ENCODE results near the gene URM1.
"Not testable (repeated sequence)": the region's sequence is repeated elsewhere in the genome, so short reads cannot be mapped to it uniquely, and the experiment has no call there.

Gene URM1

GRCh38 chr9:128396970-128397613, 25.9 kb downstream of the URM1 start:
- H3K4me1 ChIP-seq (ENCODE audit: insufficient read depth, low read length), result peaks cover 17% of the 10 kb centered on the region
- no peaks in the 10 kb centered on the region for H3K9me3 ChIP-seq (ENCODE audit: control insufficient read depth, insufficient read depth, low read length)
- no peak overlapping the region for H3K9ac ChIP-seq (ENCODE audit: low read depth, low read length)
- no peaks in the 10 kb centered on the region for H3K36me3 ChIP-seq (ENCODE audit: insufficient read depth, low read length)

GRCh38 chr9:128397831-128398230, 26.7 kb downstream of the URM1 start:
- Histone ChIP-seq H3K9ac (ENCODE audit: low read depth, low read length) (no peak overlapping the region), H3K36me3 (ENCODE audit: insufficient read depth, low read length) (no peaks in the 10 kb centered on the region), H3K4me1 (ENCODE audit: insufficient read depth, low read length) (peaks cover 17% of the 10 kb centered on the region)

GRCh38 chr9:128399861-128400260, 28.7 kb downstream of the URM1 start:
- Histone ChIP-seq H3K9ac (ENCODE audit: low read depth, low read length) (no peak overlapping the region), H3K36me3 (ENCODE audit: insufficient read depth, low read length) (no peaks in the 10 kb centered on the region), H3K9me3 (ENCODE audit: control insufficient read depth, insufficient read depth, low read length) (no peaks in the 10 kb centered on the region), H3K4me1 (ENCODE audit: insufficient read depth, low read length) (peaks cover 3% of the 10 kb centered on the region)

More at GRCh38 chr9:128397831-128398230, 26.7 kb downstream of the URM1 start:
- no peaks in the 10 kb centered on the region for H3K9me3 ChIP-seq (ENCODE audit: control insufficient read depth, insufficient read depth, low read length)

- H3K9me3 ChIP-seq (ENCODE audit: control insufficient read depth, insufficient read depth, low read length), result no peaks in the 10 kb centered on the region
- no peak overlapping the region for H3K9ac ChIP-seq (ENCODE audit: low read depth, low read length)
- H3K4me1 ChIP-seq (ENCODE audit: insufficient read depth, low read length), result peaks cover 26% of the 10 kb centered on the region
- H3K36me3 ChIP-seq (ENCODE audit: insufficient read depth, low read length), result no peaks in the 10 kb centered on the region
These were observed 33.4 kb downstream of the URM1 start for GRCh38 chr9:128404560-128404959.

GRCh38 chr9:128405077-128405779, 34.1 kb downstream of the URM1 start:
- Histone ChIP-seq H3K4me1 (ENCODE audit: insufficient read depth, low read length) (peaks cover 29% of the 10 kb centered on the region), H3K9ac (ENCODE audit: low read depth, low read length) (no peak overlapping the region), H3K36me3 (ENCODE audit: insufficient read depth, low read length) (no peaks in the 10 kb centered on the region), H3K9me3 (ENCODE audit: control insufficient read depth, insufficient read depth, low read length) (no peaks in the 10 kb centered on the region)

GRCh38 chr9:128405780-128406171, 34.6 kb downstream of the URM1 start:
- Histone ChIP-seq H3K36me3 (ENCODE audit: insufficient read depth, low read length) (no peaks in the 10 kb centered on the region), H3K9ac (ENCODE audit: low read depth, low read length) (no peak overlapping the region)

GRCh38 chr9:128406848-128407391, 35.7 kb downstream of the URM1 start:
- no peaks in the 10 kb centered on the region for H3K9me3 ChIP-seq (ENCODE audit: control insufficient read depth, insufficient read depth, low read length)
- H3K4me1 ChIP-seq (ENCODE audit: insufficient read depth, low read length), result peaks cover 29% of the 10 kb centered on the region
- no peaks in the 10 kb centered on the region for H3K36me3 ChIP-seq (ENCODE audit: insufficient read depth, low read length)
- H3K9ac ChIP-seq (ENCODE audit: low read depth, low read length), result no peak overlapping the region

More at GRCh38 chr9:128405780-128406171, 34.6 kb downstream of the URM1 start:
- Histone ChIP-seq H3K4me1 (ENCODE audit: insufficient read depth, low read length) (peaks cover 29% of the 10 kb centered on the region), H3K9me3 (ENCODE audit: control insufficient read depth, insufficient read depth, low read length) (no peaks in the 10 kb centered on the region)

GRCh38 chr9:128408963-128409431, 37.8 kb downstream of the URM1 start:
- peaks cover 29% of the 10 kb centered on the region for H3K4me1 ChIP-seq (ENCODE audit: insufficient read depth, low read length)
- no peaks in the 10 kb centered on the region for H3K36me3 ChIP-seq (ENCODE audit: insufficient read depth, low read length)
- no peaks in the 10 kb centered on the region for H3K9me3 ChIP-seq (ENCODE audit: control insufficient read depth, insufficient read depth, low read length)
- no peak overlapping the region for H3K9ac ChIP-seq (ENCODE audit: low read depth, low read length)

GRCh38 chr9:128409450-128409849, 38.3 kb downstream of the URM1 start:
- H3K4me1 ChIP-seq (ENCODE audit: insufficient read depth, low read length), result peaks cover 29% of the 10 kb centered on the region
- no peaks in the 10 kb centered on the region for H3K36me3 ChIP-seq (ENCODE audit: insufficient read depth, low read length)
- no peak overlapping the region for H3K9ac ChIP-seq (ENCODE audit: low read depth, low read length)

GRCh38 chr9:128409978-128410377, 38.8 kb downstream of the URM1 start:
- Histone ChIP-seq H3K4me1 (ENCODE audit: insufficient read depth, low read length) (peaks cover 29% of the 10 kb centered on the region), H3K9ac (ENCODE audit: low read depth, low read length) (no peak overlapping the region), H3K36me3 (ENCODE audit: insufficient read depth, low read length) (no peaks in the 10 kb centered on the region), H3K9me3 (ENCODE audit: control insufficient read depth, insufficient read depth, low read length) (no peaks in the 10 kb centered on the region)

More at GRCh38 chr9:128409450-128409849, 38.3 kb downstream of the URM1 start:
- H3K9me3 ChIP-seq (ENCODE audit: control insufficient read depth, insufficient read depth, low read length), result no peaks in the 10 kb centered on the region

GRCh38 chr9:128411364-128412119, 40.4 kb downstream of the URM1 start:
- peaks cover 21% of the 10 kb centered on the region for H3K4me1 ChIP-seq (ENCODE audit: insufficient read depth, low read length)
- H3K36me3 ChIP-seq (ENCODE audit: insufficient read depth, low read length), result no peaks in the 10 kb centered on the region
- H3K9me3 ChIP-seq (ENCODE audit: control insufficient read depth, insufficient read depth, low read length), result no peaks in the 10 kb centered on the region
- H3K9ac ChIP-seq (ENCODE audit: low read depth, low read length), result no peak overlapping the region

- Histone ChIP-seq H3K9me3 (ENCODE audit: control insufficient read depth, insufficient read depth, low read length) (no peaks in the 10 kb centered on the region), H3K4me1 (ENCODE audit: insufficient read depth, low read length) (peaks cover 15% of the 10 kb centered on the region), H3K9ac (ENCODE audit: low read depth, low read length) (no peak overlapping the region), H3K36me3 (ENCODE audit: insufficient read depth, low read length) (no peaks in the 10 kb centered on the region)
These were observed 41.1 kb downstream of the URM1 start for GRCh38 chr9:128412120-128412790.

- not testable (repeated sequence) for H3K36me3 ChIP-seq (ENCODE audit: insufficient read depth, low read length); H3K9me3 ChIP-seq (ENCODE audit: control insufficient read depth, insufficient read depth, low read length); H3K9ac ChIP-seq (ENCODE audit: low read depth, low read length); H3K4me1 ChIP-seq (ENCODE audit: insufficient read depth, low read length)
These were observed 42.6 kb downstream of the URM1 start for GRCh38 chr9:128413728-128414127.

GRCh38 chr9:128414461-128414860, 43.3 kb downstream of the URM1 start:
- H3K4me1 ChIP-seq (ENCODE audit: insufficient read depth, low read length), result peaks cover 4% of the 10 kb centered on the region
- H3K9me3 ChIP-seq (ENCODE audit: control insufficient read depth, insufficient read depth, low read length), result no peaks in the 10 kb centered on the region
- no peak overlapping the region for H3K9ac ChIP-seq (ENCODE audit: low read depth, low read length)
- no peaks in the 10 kb centered on the region for H3K36me3 ChIP-seq (ENCODE audit: insufficient read depth, low read length)
